Tibial nerve (tissue), 4 donors: ENCODE measurements around the gene TMEM120B.

ENCODE experiments used
- EP300 ChIP-seq, 2 donors: sonication (generic); formaldehyde crosslinking; IDR thresholded peaks; one replicate each; pipeline ENCODE4 v1.6.1; 2017; ENCODE audit warnings: antibody characterized with exemption in 2 of 2, mild to moderate bottlenecking in 1 of 2
- POLR2A ChIP-seq, 2 donors: fragments of 450-650 bp; IDR thresholded peaks; one replicate each; pipeline ENCODE4 v1.6.1; 2017; ENCODE audit warnings: antibody characterized with exemption in 2 of 2, mild to moderate bottlenecking in 2 of 2, moderate library complexity in 2 of 2
- TF ChIP-seq, protein P1 (sequence below), 5 experiments: fragments of 200-600 bp in 3 of 5; fragments of 450-650 bp in 2 of 5; sonication (generic) in 3 of 5; IDR thresholded peaks; one replicate each; pipeline ENCODE4 v1.5.1; 2016 to 2019; ENCODE audit warnings: antibody characterized with exemption in 5 of 5, mild to moderate bottlenecking in 3 of 5, moderate library complexity in 2 of 5

DNA sequence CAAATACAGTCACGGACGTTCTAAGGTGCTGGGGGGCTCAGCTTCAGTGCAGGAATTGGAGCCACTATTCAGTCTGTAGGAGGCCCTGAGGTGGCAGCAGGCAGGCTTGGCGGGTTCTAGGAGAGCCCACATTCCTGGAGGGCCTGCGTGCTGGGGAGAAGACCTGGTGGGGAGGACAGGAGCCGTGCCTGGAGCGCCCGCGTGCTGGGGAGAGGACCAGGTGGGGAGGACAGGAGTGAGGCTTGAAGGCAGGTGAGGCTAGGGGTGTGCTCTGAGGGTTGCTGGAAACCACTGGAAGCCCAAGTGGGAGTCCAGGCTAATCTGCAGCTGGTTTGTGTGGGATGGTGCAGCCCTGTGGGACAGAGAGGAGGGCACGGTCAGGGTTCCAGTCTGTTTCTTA lies 57.8 kb downstream of the TMEM120B start:
- TF ChIP-seq, protein P1, sequence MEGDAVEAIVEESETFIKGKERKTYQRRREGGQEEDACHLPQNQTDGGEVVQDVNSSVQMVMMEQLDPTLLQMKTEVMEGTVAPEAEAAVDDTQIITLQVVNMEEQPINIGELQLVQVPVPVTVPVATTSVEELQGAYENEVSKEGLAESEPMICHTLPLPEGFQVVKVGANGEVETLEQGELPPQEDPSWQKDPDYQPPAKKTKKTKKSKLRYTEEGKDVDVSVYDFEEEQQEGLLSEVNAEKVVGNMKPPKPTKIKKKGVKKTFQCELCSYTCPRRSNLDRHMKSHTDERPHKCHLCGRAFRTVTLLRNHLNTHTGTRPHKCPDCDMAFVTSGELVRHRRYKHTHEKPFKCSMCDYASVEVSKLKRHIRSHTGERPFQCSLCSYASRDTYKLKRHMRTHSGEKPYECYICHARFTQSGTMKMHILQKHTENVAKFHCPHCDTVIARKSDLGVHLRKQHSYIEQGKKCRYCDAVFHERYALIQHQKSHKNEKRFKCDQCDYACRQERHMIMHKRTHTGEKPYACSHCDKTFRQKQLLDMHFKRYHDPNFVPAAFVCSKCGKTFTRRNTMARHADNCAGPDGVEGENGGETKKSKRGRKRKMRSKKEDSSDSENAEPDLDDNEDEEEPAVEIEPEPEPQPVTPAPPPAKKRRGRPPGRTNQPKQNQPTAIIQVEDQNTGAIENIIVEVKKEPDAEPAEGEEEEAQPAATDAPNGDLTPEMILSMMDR (IDR thresholded peaks at IDR 0.05): no peak
- TF ChIP-seq POLR2A (IDR thresholded peaks at IDR 0.05): no peak
- TF ChIP-seq EP300 (IDR thresholded peaks at IDR 0.05): no peak
